ENCODE measurements around the gene S100G.

S100G gene

DNA sequence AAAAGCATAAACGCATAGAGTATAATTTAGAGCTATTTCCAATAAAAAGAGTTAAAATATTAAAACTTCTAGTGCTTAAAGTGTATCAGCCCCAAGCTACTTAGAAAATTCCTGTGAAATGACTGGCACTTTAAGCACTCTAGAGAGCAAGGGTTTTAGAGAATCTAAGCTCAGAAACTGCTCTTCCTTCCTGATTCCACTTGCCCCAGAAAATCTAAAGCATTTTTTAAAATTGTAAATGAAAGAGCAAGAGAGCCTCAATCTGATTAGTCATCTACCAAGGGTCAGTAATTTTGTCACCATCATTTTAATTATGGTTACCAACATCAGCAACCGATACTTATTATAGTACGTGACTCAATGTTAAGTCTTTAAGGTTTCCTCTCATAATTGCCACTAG, 37.6 kb downstream of the S100G start:
- Histone ChIP-seq H3K4me3 (ENCODE audit: low read length) (no peak overlapping the region), H3K4me2 (ENCODE audit: low read length) (no peak overlapping the region), H3K27me3 (ENCODE audit: low read depth, low read length) (no peaks in the 10 kb centered on the region), H3K9ac (ENCODE audit: low read length) (no peak overlapping the region), H3K79me2 (ENCODE audit: low read length) (no peaks in the 10 kb centered on the region), H3K9me3 (ENCODE audit: insufficient read depth, low read length) (no peaks in the 10 kb centered on the region), H3K4me1 (ENCODE audit: low read length) (no peaks in the 10 kb centered on the region), H4K20me1 (ENCODE audit: insufficient read depth, low read length) (no peaks in the 10 kb centered on the region), H3K27ac (ENCODE audit: low read length) (no peak overlapping the region), H3K36me3 (replicated peaks; ENCODE audit: low read depth, low read length) (no peaks in the 10 kb centered on the region), H2AFZ (ENCODE audit: low read depth, low read length) (no peak overlapping the region)
- no peak for TF ChIP-seq EZH2phosphoT487 (IDR thresholded peaks at IDR 0.05; ENCODE audit: low read depth)
- TF ChIP-seq, protein P1, sequence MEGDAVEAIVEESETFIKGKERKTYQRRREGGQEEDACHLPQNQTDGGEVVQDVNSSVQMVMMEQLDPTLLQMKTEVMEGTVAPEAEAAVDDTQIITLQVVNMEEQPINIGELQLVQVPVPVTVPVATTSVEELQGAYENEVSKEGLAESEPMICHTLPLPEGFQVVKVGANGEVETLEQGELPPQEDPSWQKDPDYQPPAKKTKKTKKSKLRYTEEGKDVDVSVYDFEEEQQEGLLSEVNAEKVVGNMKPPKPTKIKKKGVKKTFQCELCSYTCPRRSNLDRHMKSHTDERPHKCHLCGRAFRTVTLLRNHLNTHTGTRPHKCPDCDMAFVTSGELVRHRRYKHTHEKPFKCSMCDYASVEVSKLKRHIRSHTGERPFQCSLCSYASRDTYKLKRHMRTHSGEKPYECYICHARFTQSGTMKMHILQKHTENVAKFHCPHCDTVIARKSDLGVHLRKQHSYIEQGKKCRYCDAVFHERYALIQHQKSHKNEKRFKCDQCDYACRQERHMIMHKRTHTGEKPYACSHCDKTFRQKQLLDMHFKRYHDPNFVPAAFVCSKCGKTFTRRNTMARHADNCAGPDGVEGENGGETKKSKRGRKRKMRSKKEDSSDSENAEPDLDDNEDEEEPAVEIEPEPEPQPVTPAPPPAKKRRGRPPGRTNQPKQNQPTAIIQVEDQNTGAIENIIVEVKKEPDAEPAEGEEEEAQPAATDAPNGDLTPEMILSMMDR (IDR thresholded peaks at IDR 0.05; ENCODE audit: low read depth, low read length) = no peak

DNA sequence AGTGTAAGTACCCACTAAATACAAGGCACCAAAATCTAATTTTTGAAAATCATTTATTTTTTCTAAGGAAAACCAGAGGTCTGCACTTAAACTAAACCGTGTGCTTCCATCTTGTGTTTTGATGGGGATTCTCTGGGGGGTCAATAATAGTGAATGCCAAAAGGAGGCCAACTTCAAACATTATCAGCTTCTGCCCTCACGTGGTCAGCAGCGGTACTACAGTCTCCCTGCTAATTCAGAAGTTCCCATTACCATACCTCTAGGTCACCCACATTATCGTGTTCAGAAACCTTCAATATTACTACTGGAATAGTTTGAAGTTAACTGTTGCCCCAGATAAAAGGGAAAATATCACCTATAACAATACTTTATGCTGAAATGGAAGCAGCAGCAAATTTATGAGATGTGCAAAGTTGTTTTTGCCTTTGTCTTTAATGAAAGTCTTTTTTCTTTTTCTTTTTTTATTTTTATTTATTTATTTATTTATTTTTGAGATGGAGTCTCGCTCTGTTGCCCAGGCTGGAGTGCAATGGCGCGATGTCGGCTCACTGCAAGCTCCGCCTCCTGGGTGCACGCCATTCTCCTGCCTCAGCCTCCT, 45.2 kb downstream of the S100G start:
- Histone ChIP-seq H3K36me3 (replicated peaks; ENCODE audit: low read depth, low read length) (peaks cover 8% of the 10 kb centered on the region), H3K4me1 (ENCODE audit: low read length) (no peaks in the 10 kb centered on the region)
- TF ChIP-seq, protein P1 (IDR thresholded peaks at IDR 0.05; ENCODE audit: low read depth, low read length) = peak; percentile 71
- TF ChIP-seq EZH2phosphoT487 (IDR thresholded peaks at IDR 0.05; ENCODE audit: low read depth) = no peak

DNA sequence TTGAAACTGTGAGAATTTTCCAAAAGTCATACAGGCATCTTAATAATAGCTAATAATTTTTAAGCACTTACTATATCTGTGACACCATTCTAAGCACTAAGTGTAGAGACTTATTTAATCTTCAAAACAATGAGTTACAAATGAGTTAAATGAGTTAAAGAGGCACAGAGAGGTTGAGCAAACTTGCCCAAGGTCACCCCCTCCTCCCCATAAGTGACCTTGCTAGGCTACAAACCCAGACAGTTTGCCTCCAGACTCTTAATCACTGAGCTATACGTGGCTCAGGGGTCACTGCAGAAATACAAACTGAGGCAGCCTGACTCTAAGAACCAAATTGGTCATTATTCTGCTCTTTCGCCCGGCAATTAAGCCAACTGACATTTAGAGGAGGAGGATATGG, 47.0 kb downstream of the S100G start:
- Histone ChIP-seq H3K27ac (ENCODE audit: low read length) (no peak overlapping the region), H3K4me1 (ENCODE audit: low read length) (no peaks in the 10 kb centered on the region), H2AFZ (ENCODE audit: low read depth, low read length) (no peak overlapping the region), H3K4me2 (ENCODE audit: low read length) (no peak overlapping the region), H3K79me2 (ENCODE audit: low read length) (no peaks in the 10 kb centered on the region), H3K9ac (ENCODE audit: low read length) (no peak overlapping the region), H3K36me3 (replicated peaks; ENCODE audit: low read depth, low read length) (peaks cover 8% of the 10 kb centered on the region), H3K4me3 (ENCODE audit: low read length) (no peak overlapping the region), H3K27me3 (ENCODE audit: low read depth, low read length) (no peaks in the 10 kb centered on the region), H4K20me1 (ENCODE audit: insufficient read depth, low read length) (no peaks in the 10 kb centered on the region), H3K9me3 (ENCODE audit: insufficient read depth, low read length) (no peaks in the 10 kb centered on the region)
- TF ChIP-seq EZH2phosphoT487 (IDR thresholded peaks at IDR 0.05; ENCODE audit: low read depth) = no peak
- TF ChIP-seq, protein P1 (IDR thresholded peaks at IDR 0.05; ENCODE audit: low read depth, low read length) = no peak

More for the DNA sequence above, 45.2 kb downstream of the S100G start:
- Histone ChIP-seq H3K79me2 (ENCODE audit: low read length) (no peaks in the 10 kb centered on the region), H2AFZ (ENCODE audit: low read depth, low read length) (no peak overlapping the region), H3K27me3 (ENCODE audit: low read depth, low read length) (no peaks in the 10 kb centered on the region), H3K4me2 (ENCODE audit: low read length) (no peak overlapping the region), H3K4me3 (ENCODE audit: low read length) (no peak overlapping the region), H4K20me1 (ENCODE audit: insufficient read depth, low read length) (no peaks in the 10 kb centered on the region), H3K27ac (ENCODE audit: low read length) (no peak overlapping the region), H3K9ac (ENCODE audit: low read length) (no peak overlapping the region), H3K9me3 (ENCODE audit: insufficient read depth, low read length) (no peaks in the 10 kb centered on the region)

DNA sequence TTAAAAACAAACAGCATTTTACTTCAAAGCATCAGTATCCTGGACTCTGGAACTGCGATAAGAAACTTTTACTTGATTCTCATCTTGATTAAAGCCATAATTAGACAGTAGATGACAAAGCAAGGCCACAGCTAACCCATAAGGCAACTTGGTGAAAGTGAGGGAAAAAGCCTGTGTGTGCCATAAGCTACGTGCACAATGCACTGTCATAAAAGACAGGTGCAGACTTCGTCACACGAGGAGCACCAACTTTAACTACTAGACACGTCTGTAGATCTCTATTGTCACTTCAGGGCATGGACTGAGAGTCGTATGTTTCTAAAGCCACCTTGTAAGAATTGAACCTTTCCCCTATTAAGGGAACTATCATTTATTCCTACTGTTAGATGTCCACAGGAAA, 49.4 kb downstream of the S100G start:
- Histone ChIP-seq H3K4me3 (ENCODE audit: low read length) (no peak overlapping the region), H3K4me2 (ENCODE audit: low read length) (no peak overlapping the region), H3K9me3 (ENCODE audit: insufficient read depth, low read length) (no peaks in the 10 kb centered on the region), H3K79me2 (ENCODE audit: low read length) (no peaks in the 10 kb centered on the region), H4K20me1 (ENCODE audit: insufficient read depth, low read length) (no peaks in the 10 kb centered on the region), H3K27ac (ENCODE audit: low read length) (no peak overlapping the region), H2AFZ (ENCODE audit: low read depth, low read length) (no peak overlapping the region), H3K4me1 (ENCODE audit: low read length) (no peaks in the 10 kb centered on the region), H3K36me3 (replicated peaks; ENCODE audit: low read depth, low read length) (peaks cover 10% of the 10 kb centered on the region), H3K27me3 (ENCODE audit: low read depth, low read length) (no peaks in the 10 kb centered on the region), H3K9ac (ENCODE audit: low read length) (no peak overlapping the region)
- no peak for TF ChIP-seq EZH2phosphoT487 (IDR thresholded peaks at IDR 0.05; ENCODE audit: low read depth)
- TF ChIP-seq, protein P1 (IDR thresholded peaks at IDR 0.05; ENCODE audit: low read depth, low read length) = no peak
